ENCODE measurements around the gene CAVIN3.

DNA sequence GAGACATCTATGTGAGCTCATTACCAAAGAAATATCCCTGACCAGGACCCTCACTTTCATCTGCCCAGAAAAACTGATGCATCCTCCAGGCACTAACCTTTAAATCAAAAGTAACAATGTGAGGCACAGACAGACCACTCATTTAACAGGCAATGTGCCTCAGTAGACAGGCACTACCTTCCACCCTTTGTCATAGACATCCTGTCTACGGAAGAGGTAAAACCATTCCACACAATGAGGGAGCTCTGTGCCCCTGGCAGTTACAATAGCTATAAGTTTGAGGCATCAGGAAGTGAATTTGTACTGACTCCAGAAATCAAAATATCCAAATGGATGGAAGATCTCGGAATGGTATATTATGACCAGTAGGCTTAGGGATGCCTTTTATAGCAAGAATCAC lies 6.7 kb upstream of the CAVIN3 start:
- TF ChIP-seq POLR2A (IDR thresholded peaks at IDR 0.05) (no peak), CTCF (IDR thresholded peaks at IDR 0.05 in 4 of 5, conservative IDR thresholded peaks at IDR 0.05 in 1 of 5) (no peak)
